ENCODE results near the gene IDH2.

IDH2 gene

DNA sequence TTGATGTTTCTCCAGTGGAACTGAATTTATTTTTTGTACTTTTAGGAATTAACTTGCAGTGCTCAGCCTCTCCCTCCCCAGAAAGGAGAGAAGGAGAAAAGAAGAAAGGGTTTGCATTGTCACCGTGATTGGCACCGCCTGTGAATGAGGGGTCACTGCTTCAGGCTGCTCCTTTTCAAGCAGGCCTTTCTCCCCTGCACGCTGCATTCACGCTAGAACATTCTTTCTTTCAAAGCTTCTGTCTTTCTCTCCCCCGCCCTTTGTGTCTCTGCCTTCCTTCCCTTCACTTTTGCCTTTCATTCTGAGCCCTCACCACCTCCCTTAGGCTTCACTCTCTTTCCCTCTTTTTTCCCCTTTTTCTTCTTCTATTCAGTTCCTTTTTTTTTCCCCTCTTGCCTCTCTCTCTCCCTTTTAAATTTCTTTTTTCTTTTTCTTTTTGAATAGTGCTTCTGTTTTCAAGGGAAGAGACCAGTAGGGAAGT is 58.7 kb downstream of the IDH2 start:
- DNase-seq (ENCODE audit: low spot score): no peak

DNA sequence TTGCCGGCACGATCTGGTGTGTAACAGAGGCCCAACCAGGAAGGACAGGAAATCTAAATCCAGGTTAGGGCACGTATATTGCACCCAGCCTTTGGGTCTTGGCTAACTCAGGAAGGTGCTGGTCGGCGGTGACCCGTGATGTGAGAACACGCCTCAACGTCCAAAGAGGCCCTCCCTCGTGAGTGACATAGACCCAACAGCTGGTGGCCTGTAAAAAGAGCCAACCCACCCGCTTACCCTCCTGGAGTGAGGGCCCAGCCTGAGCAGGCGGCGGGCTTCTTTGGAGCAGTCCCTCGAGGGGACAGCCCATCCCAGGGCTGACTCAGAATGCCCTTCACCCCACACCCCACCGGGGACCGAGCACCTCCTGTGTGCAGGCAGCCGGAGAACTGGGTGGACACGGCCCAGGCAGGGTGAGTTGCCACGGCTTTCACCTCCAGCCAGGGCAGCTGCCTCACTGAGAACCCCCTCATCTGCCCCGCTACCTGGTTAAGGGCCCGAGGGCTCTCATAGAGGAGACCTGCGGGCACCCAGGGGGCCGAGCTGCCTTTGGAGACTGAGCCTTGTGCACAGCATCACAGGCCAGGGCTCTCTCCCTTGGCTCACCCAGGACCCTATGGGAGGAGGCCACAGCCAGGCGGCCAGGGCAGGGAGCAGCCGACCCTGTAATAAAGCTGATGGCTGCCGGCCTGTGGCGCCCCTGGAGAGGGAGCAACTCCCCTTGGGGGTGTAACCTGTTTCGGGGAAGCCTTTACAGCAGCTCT is 59.3 kb downstream of the IDH2 start:
- DNase-seq (ENCODE audit: low spot score): no peak

DNA sequence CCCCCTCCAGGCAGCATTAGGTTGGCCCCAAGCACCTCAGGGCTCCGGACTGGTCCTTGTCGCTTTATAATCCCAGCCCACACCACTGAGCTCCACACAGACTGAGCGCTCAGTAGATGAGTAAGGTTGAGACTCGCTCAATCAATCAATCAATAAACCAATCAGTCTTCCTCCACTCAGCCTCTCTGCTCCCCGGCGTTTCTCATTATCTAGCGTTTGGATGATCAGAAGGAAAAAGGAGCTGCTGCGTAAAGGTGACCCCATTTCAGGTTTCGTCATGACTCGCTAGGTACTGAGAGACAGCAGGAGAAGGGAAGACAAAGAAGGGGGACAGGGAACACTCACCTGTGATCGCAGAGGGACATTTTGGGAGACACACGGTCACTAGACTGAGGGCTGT is 59.9 kb downstream of the IDH2 start:
- DNase-seq (ENCODE audit: low spot score): no peak

DNA sequence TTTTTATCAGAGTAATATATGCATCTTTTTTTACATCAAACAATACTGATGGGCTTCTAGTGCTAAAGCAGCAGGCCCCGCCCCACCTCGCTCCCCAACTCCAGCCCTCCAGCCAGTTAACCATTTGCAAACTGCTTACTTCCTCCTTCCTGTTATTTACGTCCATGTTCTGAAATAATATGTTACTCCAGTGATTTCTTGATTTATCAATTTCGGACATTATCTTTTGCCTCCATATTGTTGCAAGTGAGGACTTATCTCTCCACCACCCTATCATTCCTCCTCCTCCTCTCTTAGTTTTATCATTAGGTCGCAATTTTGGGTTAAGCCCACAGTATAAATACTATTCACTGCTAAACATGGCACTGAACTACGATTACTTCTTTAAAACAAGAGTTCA is 61.6 kb downstream of the IDH2 start:
- no peak for DNase-seq (ENCODE audit: low spot score)

DNA sequence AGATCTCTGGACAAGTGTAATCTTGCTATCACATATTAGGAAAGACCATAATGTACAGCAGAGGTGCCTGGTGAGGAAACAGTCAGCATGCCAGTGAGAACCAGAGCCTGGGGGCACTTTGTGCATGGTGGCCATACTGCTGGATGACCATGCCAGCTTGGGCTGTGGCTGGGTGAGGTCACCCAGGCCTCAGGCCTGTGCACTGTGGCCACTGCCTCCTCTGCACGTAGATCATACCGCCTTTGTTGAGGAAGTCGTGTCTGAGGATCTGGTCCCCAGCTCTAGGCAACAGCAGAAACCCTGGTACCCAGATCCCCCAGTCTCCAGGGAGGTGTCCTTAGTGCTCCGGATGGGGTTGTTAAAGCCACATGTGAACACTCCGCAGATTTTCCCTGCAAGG is 62.3 kb downstream of the IDH2 start:
- no peak for DNase-seq (ENCODE audit: low spot score)

DNA sequence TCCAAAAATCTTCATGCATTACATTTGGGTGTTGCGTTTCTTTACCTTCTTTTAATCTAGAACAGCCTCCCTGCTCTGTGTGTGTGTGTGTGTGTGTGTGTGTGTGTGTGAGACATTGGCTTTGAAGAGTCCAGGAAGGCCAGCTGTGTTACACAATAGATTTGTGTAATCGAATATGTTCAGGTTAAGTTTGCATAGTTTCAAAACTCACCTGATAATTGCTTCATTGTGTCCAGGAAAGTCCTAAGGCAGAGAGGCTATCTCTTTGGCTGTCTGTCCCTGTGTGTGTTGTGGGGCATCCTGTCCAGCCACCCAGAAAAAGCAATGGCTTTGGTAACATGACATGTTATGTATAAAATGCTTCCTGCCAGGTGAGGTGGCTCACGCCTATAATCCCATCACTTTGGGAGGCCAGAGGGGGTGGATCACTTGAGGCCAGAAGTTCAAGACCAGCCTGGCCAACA is 63.6 kb downstream of the IDH2 start:
- DNase-seq (ENCODE audit: low spot score): no peak

DNA sequence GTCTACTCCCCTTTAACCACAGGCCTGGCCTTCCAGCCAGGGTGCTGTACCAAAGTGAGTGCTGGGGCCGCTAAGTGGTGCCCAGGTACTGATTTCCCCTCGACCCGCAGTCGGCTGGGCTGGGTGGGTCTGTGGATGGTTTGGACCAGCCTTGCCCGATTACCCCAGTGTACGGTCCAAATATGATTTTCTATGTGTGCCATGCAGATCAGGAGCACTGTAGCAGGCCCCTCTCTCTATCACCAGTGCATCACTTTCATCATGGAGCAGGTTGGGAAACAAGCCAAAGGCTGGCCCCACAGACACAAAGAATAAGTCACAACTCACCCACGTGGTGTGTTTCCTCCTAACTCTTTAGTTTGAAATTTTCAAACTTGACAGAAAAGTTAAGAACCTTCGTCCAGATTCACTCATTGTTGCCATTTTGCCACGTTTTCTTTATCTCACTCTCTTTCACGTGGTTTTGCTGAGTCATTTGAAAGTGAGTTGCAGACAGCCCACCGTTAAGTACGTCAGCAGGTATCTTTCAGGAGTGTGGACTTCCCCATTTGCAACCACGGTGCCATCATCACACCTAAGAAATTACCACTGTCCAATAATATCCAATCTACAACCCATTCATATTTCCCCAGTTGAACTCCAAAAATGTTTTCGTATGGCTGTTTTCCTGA is 64.2 kb downstream of the IDH2 start:
- no peak for DNase-seq (ENCODE audit: low spot score)

DNA sequence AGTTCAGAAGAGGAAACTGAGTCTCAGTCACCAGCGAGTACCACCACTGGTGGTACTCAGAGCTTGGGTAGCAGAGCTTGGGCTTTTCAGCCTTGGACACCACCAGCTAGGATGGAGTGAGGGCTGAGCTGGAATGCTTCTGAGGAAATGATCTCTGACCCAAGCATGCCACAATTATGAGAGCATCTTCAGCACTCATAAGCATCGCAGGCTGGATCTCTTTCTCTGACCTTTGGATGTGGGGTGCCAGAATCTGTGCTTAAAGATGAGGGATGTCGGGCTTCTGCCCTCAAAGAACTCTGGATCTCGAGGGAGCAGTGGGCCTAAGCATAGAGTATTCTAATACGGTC is 64.8 kb downstream of the IDH2 start:
- no peak for DNase-seq (ENCODE audit: low spot score)

DNA sequence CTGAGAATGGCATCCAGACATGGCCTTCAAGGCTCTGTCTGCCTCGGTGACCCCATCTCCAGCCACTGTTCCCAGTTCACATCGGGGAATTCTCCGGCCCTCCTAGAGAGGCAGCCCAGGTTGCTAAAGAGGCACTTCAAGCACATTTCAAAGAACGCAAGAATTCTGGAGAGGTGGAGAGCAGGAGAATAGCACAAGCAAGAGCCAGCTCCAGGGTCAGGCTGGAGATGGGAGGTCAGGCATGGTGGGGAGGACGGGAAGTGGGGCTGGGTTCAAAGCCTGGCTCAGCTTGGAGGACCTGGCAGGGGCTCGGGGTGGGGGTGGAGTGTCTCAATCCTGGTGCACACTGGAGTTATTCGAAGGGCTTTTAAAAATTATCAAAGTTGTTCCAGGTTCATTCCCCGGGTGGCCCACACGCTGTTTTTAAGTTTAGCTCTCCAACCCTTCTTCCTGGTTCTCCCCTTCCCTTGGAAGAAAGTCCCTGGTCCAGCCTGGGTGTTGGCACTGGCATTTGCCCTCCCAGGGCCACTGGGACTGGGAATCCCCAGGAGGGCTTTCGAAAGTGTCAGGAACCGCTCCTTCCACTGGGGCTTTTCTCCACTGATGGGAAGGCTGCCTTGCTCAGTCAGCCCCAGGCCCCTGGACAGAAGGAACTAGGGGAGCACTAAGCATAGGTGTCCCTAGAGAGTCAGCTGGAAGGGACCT is 65.3 kb downstream of the IDH2 start:
- no peak for DNase-seq (ENCODE audit: low spot score)

DNA sequence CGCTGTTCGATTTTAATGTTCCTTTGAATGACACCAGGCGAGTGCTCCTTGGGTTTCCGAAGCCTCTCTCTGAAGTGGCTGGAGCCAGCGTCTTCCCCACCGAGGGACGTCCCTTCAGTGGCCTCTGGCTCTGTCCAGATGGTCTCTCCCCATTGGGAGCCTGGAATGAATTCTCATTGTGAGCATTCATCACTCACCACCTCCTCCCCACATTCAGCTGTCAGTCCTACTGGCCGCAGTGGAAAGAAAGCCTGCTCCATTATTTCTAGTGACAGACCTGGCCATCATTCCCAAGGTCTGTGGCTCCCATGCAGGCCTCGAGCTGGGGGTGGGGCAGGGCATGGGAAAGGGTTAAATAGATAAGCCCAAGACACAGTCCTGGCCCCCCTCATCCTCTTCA is 65.9 kb downstream of the IDH2 start:
- DNase-seq (ENCODE audit: low spot score): no peak

DNA sequence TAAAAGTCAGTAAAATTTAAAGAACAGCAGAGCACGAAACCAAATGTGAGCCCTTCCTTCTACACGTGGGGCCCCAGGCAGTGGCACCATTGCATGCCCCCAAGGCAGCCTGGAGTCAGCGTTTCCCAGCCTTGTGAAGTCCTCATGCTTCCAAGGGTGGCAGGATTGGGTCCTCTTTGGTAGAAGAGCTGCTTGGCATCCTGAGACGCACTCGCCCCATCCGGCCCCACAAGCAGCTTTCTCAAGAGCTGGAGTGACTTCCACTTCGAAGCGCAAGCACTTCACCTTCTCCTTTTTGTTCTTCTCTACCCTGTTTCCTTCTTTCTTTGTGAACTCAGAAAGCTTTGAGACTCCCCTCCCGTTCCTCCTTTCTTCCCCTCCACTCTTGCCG is 66.4 kb downstream of the IDH2 start:
- no peak for DNase-seq (ENCODE audit: low spot score)

DNA sequence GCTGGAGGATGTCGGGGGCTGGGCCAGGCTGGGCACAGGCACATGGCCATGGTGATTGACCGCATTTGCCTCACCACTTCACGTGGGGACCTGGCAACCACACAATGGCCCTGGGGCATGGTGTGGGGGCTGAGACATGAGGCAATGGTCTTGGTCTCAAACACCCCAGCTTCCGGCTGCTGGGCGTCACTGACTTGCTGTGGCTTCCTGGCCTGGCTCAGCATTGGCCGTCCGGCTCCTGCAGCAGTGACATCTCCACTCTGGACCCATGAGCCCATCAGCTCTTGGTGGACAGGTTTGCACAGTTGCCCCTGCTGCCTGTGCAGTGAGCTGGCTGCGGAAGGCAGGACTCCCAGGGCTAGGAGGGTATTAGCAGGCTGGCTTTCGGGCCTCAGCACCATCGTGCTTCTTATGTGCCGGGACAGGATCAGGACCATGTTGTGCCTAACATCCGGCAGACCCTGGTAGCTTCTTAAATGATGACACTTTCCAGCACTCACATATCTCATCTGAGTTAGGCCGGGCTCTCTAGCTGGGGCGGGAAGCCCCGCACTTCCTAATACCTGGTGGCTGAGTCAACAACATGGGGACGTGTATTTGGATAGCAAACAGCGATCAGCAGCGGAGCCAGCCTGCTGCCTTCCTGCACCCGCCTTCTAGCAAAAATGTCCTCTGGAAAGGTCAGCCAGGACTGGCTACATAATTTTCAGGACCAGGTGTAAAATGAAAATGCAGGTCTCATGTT is 67.0 kb downstream of the IDH2 start:
- DNase-seq (ENCODE audit: low spot score): no peak

DNA sequence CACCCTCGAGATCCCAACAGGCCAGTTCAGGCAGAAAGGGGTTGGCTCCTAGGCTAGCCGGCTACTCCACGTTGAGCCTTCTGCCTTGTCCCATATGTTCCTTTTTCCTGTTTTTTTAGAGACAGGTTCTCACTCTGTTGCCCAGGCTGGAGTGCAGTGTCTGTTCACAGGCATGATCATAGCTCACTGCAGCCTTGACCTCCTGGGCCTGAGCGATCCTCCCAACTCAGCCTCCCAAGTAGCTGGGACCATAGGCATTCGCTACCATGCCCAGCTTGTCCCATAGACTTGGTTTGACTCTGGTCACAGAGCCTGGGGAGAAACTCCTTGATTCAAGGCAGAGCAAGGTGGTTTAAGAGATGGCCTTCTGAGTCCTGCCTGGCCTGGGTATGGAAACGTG is 68.8 kb downstream of the IDH2 start:
- DNase-seq (ENCODE audit: low spot score): no peak

Data from D341Med (cell line).